IMR-90 (cell line): ENCODE results near the gene OPTN. TPM values are rescaled to one million over a fixed set of nuclear protein-coding genes. Genes with fewer than 3 reads are reported as not detected.

Experiments
- ATAC-seq: fragments of 200-7000 bp; cut with Tn5 transposase; 2 replicates; pipeline ENCODE4 v1.9.1; 2020; ENCODE audit warnings: low read depth, mild to moderate bottlenecking, moderate library complexity
- BruUV-seq: library from RNA; stranded (reverse); fragments of 400-500 nt; replicated peaks from 2 replicates; lab custom pipeline; 2021; lab: Mats Ljungman, UMichigan
- CTCF ChIA-PET: fragments of 300-600 bp; formaldehyde crosslinking; extraction: SDS; loops from one replicate; lab custom pipeline; 2021; ENCODE audit warnings: antibody characterized with exemption; lab: Yijun Ruan, JAX
- POLR2A ChIA-PET: fragments of 300-600 bp; sonication (Branson Sonifier 250); formaldehyde crosslinking; loops from one replicate; lab custom pipeline; 2022; ENCODE audit warnings: antibody characterized with exemption; ENCODE audit not compliant: unreplicated experiment; lab: Charles Lee
- DNase-seq: peaks from one replicate; pipeline ENCODE4 v3.0.0; 2013
- H2AFZ ChIP-seq: replicated peaks from 2 replicates; pipeline ENCODE3; 2013; ENCODE audit warnings: low read length, mild to moderate bottlenecking; ENCODE audit not compliant: poor library complexity
- H2AK5ac ChIP-seq: 2 replicates; pipeline ENCODE4 v1.6.1; 2013; ENCODE audit warnings: low read depth, low read length, inconsistent platforms
- H2AK9ac ChIP-seq: replicated peaks from 2 replicates; pipeline ENCODE3; 2013; ENCODE audit warnings: mild to moderate bottlenecking, low read depth, low read length, moderate library complexity; ENCODE audit not compliant: poor library complexity
- H2BK120ac ChIP-seq: 2 replicates; pipeline ENCODE4 v1.6.1; 2013; ENCODE audit warnings: low read depth, low read length, inconsistent platforms
- H2BK15ac ChIP-seq: 3 replicates; pipeline ENCODE4 v1.6.1; 2013; ENCODE audit warnings: low read depth, low read length, inconsistent platforms
- H2BK20ac ChIP-seq: 2 replicates; pipeline ENCODE4 v1.6.1; 2013; ENCODE audit warnings: low read depth, mild to moderate bottlenecking, inconsistent platforms, low read length, moderate library complexity
- H2BK5ac ChIP-seq: 2 replicates; pipeline ENCODE4 v1.6.1; 2013; ENCODE audit warnings: mild to moderate bottlenecking, low read depth, low read length, inconsistent platforms; ENCODE audit not compliant: poor library complexity, severe bottlenecking
- H3K14ac ChIP-seq: replicated peaks from 2 replicates; pipeline ENCODE4 v1.6.1; 2013; ENCODE audit warnings: low read depth, low read length, inconsistent platforms
- H3K18ac ChIP-seq: 2 replicates; pipeline ENCODE4 v1.6.1; 2013; ENCODE audit warnings: low read depth, low read length, control low read depth
- H3K23ac ChIP-seq: 2 replicates; pipeline ENCODE4 v1.6.1; 2013; ENCODE audit warnings: low read depth, low read length, inconsistent platforms
- H3K27ac ChIP-seq: 2 replicates; pipeline ENCODE4 v1.5.1; 2013; ENCODE audit warnings: mild to moderate bottlenecking, control low read depth, low read length; ENCODE audit not compliant: insufficient read depth
- H3K27me3 ChIP-seq: 2 replicates; pipeline ENCODE4 v1.6.1; 2013; ENCODE audit warnings: low read length; ENCODE audit not compliant: control insufficient read depth, insufficient read depth
- H3K36me3 ChIP-seq: 2 replicates; pipeline ENCODE4 v1.6.1; 2013; ENCODE audit warnings: low read length, mixed read lengths; ENCODE audit not compliant: control insufficient read depth, insufficient read depth
- H3K4ac ChIP-seq: 2 replicates; pipeline ENCODE4 v1.6.1; 2013; ENCODE audit warnings: low read depth, low read length, inconsistent platforms
- H3K4me1 ChIP-seq: 2 replicates; pipeline ENCODE4 v1.6.1; 2013; ENCODE audit warnings: low read length, mixed read lengths; ENCODE audit not compliant: control insufficient read depth, insufficient read depth
- H3K4me2 ChIP-seq: 2 replicates; pipeline ENCODE4 v1.6.1; 2013; ENCODE audit warnings: low read depth, mild to moderate bottlenecking, control low read depth, low read length, moderate library complexity
- H3K4me3 ChIP-seq: 2 replicates; pipeline ENCODE4 v1.5.1; 2013; ENCODE audit warnings: low read depth, mild to moderate bottlenecking, control low read depth, low read length, moderate library complexity; ENCODE audit not compliant: insufficient read depth
- H3K56ac ChIP-seq: 2 replicates; pipeline ENCODE4 v1.6.1; 2013; ENCODE audit warnings: low read length, inconsistent platforms; ENCODE audit not compliant: insufficient read depth; ENCODE audit errors: extremely low read depth
- H3K79me1 ChIP-seq, 2 experiments: 2 replicates each; pipeline ENCODE4 v1.6.1; 2013; ENCODE audit warnings: low read length in 2 of 2, inconsistent platforms in 1 of 2, low read depth in 1 of 2
- H3K9ac ChIP-seq: 2 replicates; pipeline ENCODE4 v1.6.1; 2013; ENCODE audit warnings: low read depth, low read length, control low read depth
- H3K9me1 ChIP-seq: 2 replicates; pipeline ENCODE4 v1.6.1; 2013; ENCODE audit warnings: low read length, inconsistent platforms; ENCODE audit not compliant: insufficient read depth
- H3K9me3 ChIP-seq: 2 replicates; pipeline ENCODE4 v1.6.1; 2013; ENCODE audit warnings: low read length; ENCODE audit not compliant: control insufficient read depth, insufficient read depth
- H4K20me1 ChIP-seq: 2 replicates; pipeline ENCODE4 v1.6.1; 2013; ENCODE audit warnings: low read length, inconsistent platforms; ENCODE audit not compliant: insufficient read depth
- H4K5ac ChIP-seq: 2 replicates; pipeline ENCODE4 v1.6.1; 2013; ENCODE audit warnings: mild to moderate bottlenecking, low read depth, low read length, control low read depth
- H4K8ac ChIP-seq, 2 experiments: 2 replicates each; pipeline ENCODE4 v1.6.1; 2013; ENCODE audit warnings: low read depth in 2 of 2, low read length in 2 of 2, control low read depth in 1 of 2, inconsistent platforms in 1 of 2
- H4K91ac ChIP-seq: 2 replicates; pipeline ENCODE4 v1.6.1; 2013; ENCODE audit warnings: low read depth, low read length, inconsistent platforms; ENCODE audit not compliant: insufficient read depth
- BHLHE40 ChIP-seq: fragments of 150-350 bp; IDR thresholded peaks from 2 replicates; pipeline ENCODE4 v1.6.1; 2016; ENCODE audit warnings: mild to moderate bottlenecking, low read depth, low read length
- CEBPB ChIP-seq: IDR thresholded peaks from 2 replicates; pipeline ENCODE4 v1.6.1; 2012; ENCODE audit warnings: low read depth, low read length, improper control_type of control experiment
- CTCF ChIP-seq: conservative IDR thresholded peaks from 2 replicates; pipeline ENCODE4 v1.5.1; 2012; ENCODE audit warnings: mild to moderate bottlenecking, low read depth, low read length, improper control_type of control experiment
- ELK1 ChIP-seq: fragments of 150-350 bp; IDR thresholded peaks from 2 replicates; pipeline ENCODE4 v1.6.1; 2016; ENCODE audit warnings: low read depth, mild to moderate bottlenecking, low read length, moderate library complexity, borderline replicate concordance
- FOS ChIP-seq: fragments of 150-350 bp; IDR thresholded peaks from 2 replicates; pipeline ENCODE4 v1.6.1; 2016; ENCODE audit warnings: low read depth, low read length
- MAFK ChIP-seq: IDR thresholded peaks from 2 replicates; pipeline ENCODE4 v1.6.1; 2012; ENCODE audit warnings: low read depth, low read length, improper control_type of control experiment
- MAZ ChIP-seq: IDR thresholded peaks from 2 replicates; pipeline ENCODE4 v1.6.1; 2012; ENCODE audit warnings: low read depth, mild to moderate bottlenecking, low read length, improper control_type of control experiment, moderate library complexity, borderline replicate concordance
- NFE2L2 ChIP-seq: fragments of 150-350 bp; IDR thresholded peaks from 2 replicates; pipeline ENCODE4 v1.6.1; 2016; ENCODE audit warnings: low read depth, mild to moderate bottlenecking, low read length
- RAD21 ChIP-seq: IDR thresholded peaks from 2 replicates; pipeline ENCODE4 v1.6.1; 2012; ENCODE audit warnings: low read length, improper control_type of control experiment
- RFX5 ChIP-seq: IDR thresholded peaks from 2 replicates; pipeline ENCODE4 v1.8.0; 2012; ENCODE audit warnings: low read depth, mild to moderate bottlenecking, low read length, moderate library complexity
- USF2 ChIP-seq: fragments of 150-350 bp; IDR thresholded peaks from 2 replicates; pipeline ENCODE4 v1.6.1; 2017; ENCODE audit warnings: mild to moderate bottlenecking, antibody characterized with exemption, low read length, low read depth
- WGBS, 2 experiments: methylation state at CpG; one replicate each; pipeline versions ENCODE4 v1.1.5 to v1.1.7; 2013; ENCODE audit warnings: missing lambda C conversion rate in 2 of 2; ENCODE audit not compliant: insufficient read length in 1 of 2; ENCODE audit errors: extremely low coverage in 2 of 2; 5-methylcytosine and 5-hydroxymethylcytosine counted together
- dilution Hi-C: fragments of 300-500 bp; cut with HindIII; formaldehyde crosslinking; loops from one replicate; pipeline ENCODE4 v1.14.3; 2018; ENCODE audit warnings: low sequenced_read_pairs; ENCODE audit not compliant: unreplicated experiment
- in situ Hi-C: fragments of 300-500 bp; cut with MboI; formaldehyde crosslinking; loops from 3 replicates; pipeline ENCODE4 v1.14.3; 2019; ENCODE audit warnings: low sequenced_read_pairs, inconsistent platforms, mixed read lengths
- intact Hi-C: fragments of 100-400 bp; cut with micrococcal nuclease; formaldehyde crosslinking; loops from 2 replicates; pipeline ENCODE4 v1.10.0; 2022
- polyA plus RNA-seq, 3 experiments: library from polyadenylated mRNA; depleted of rRNA; stranded (reverse); fragments of >200 nt; gene quantifications; 2 replicates each; pipeline ENCODE4 v1.2.3, GENCODE V29; 2012; ENCODE audit warnings: low replicate concordance in 1 of 3
- total RNA-seq: library from RNA; depleted of rRNA; stranded (reverse); fragments of >200 nt; gene quantifications from 2 replicates; pipeline ENCODE4 v1.2.3, GENCODE V29; 2012

Gene OPTN
- total and polyA plus RNA-seq, 2 of the 4 experiments (the other 2 are of a cell fraction), result 34.8 to 41.4 TPM

- H3K4me3 ChIP-seq, result no peak overlapping the region
- ChIA-PET CTCF (no interaction called here), POLR2A (no interaction called here)
- TF ChIP-seq CEBPB (no peak), USF2 (no peak), ELK1 (no peak), FOS (no peak), BHLHE40 (no peak), NFE2L2 (no peak), RFX5 (no peak), RAD21 (no peak), MAZ (no peak), CTCF (no peak), MAFK (no peak)
- H4K91ac ChIP-seq, result no peak overlapping the region
- peaks cover 2% of the 10 kb centered on the region; the same call in 1 of the 2 replicates for H3K9me3 ChIP-seq
- H3K4ac ChIP-seq, result no peak overlapping the region
- no peaks in the 10 kb centered on the region for H3K27me3 ChIP-seq
- H4K5ac ChIP-seq, result no peak overlapping the region
- in situ Hi-C loops, result no loop called here
- H3K9me1 ChIP-seq, result no peaks in the 10 kb centered on the region; the same call in 1 of the 2 replicates
- no peak overlapping the region for H2BK120ac ChIP-seq
- H3K14ac ChIP-seq, result no peak overlapping the region
- no peak overlapping the region for H3K4me2 ChIP-seq
- H2BK20ac ChIP-seq, result no peak overlapping the region
- H2AK5ac ChIP-seq, result no peak overlapping the region
- H4K20me1 ChIP-seq, result no peaks in the 10 kb centered on the region
- H3K18ac ChIP-seq, result no peak overlapping the region
- dilution Hi-C loops, result no loop called here
- no peak overlapping the region for H3K27ac ChIP-seq
- H2AFZ ChIP-seq, result no peak overlapping the region
- ATAC-seq (no peak), DNase-seq (no peak)
- H3K36me3 ChIP-seq, result no peaks in the 10 kb centered on the region
- H3K79me1 ChIP-seq, result peaks cover 6 to 7% of the 10 kb centered on the region in 2 experiments
- H3K56ac ChIP-seq, result no peak overlapping the region
- H4K8ac ChIP-seq, result no peak overlapping the region
- H3K9ac ChIP-seq, result no peak overlapping the region
- intact Hi-C loops, result no loop called here
- no peak overlapping the region for H2AK9ac ChIP-seq
- peaks cover 1% of the 10 kb centered on the region; the same call in 1 of the 2 replicates for H3K4me1 ChIP-seq
- no peak overlapping the region for H3K23ac ChIP-seq
- no CpG with 5 or more reads among the region's 2 CpGs for WGBS, 2 experiments
- no peak overlapping the region for H2BK15ac ChIP-seq
- H2BK5ac ChIP-seq, result no peak overlapping the region
- BruUV-seq, result no TSS peak
Measured at GRCh38 chr10:13095929-13096328, 4.0 kb upstream of the OPTN start.
